ENCODE measurements around the gene ADAMTS13.
"Not testable (repeated sequence)": the region's sequence is repeated elsewhere in the genome, so short reads cannot be mapped to it uniquely, and the experiment has no call there.

ADAMTS13 gene

DNA sequence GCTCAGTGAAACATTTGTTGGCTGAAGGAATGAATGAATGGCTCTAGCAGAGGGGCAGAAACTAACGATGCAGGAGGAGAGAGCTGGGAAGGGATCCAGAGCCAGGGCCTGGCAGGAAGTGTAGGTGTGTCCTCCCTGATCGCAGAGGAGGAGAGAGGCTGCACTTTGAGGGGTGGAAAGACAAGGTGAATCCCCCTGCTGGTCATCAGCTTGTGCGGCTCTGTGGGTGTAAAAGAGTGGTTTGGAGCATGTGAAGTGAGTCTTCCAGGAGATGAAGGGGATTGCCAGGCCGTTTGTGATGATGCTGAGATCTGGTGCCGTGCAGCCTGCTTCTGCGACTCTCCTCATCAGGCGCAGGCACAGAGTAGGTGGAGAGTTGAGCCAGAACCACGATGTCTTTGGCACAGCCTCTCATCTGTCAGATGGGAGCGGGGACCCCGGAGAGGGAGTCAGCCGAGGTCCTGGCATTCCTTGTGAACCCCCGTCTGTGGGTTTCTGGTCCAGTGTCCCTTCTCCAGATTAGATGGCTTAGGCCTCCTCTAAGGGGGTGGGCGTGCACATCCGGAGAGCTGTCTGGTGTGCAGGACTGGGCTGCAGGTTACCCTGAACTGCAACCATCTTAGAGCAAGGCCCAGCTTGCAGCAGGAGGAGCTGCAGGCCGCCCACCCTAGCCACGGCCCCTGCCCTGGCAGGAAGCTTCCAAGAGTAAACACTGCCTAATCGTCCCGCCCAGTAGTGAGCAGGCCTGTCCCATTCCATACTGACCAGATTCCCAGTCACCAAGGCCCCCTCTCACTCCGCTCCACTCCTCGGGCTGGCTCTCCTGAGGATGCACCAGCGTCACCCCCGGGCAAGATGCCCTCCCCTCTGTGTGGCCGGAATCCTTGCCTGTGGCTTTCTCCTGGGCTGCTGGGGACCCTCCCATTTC lies at the start of gene ADAMTS13:
Gene ADAMTS13 (plus strand): TSS at position 753 of the 928 bp plus-strand sequence. CDS start 77 bp downstream, at position 830.
- peak; percentile 23 for DNase-seq

DNA sequence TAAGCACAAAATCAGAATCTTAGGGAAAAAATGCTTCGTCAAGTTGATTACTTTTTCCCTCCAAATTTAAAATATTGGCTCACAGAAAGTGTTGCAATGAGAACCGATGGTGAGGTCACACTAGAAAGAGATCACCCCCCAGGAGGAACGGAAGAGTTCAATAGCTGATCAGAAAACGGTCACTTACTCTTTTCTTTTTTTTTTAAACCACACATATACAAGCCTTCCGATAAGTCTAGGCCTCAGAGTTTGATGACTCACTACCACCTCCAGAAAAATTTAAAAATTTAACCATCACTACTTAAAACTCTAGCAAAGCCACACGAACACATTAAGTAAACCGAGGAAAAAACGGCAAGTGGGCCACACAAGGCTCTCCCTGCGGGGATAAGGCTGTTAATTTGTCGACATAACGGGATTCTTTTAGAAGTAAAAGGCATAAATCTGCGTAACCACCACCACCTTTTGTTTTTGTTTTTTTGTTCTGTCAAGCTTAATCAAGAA lies 47.5 kb upstream of the ADAMTS13 start:
- peak; percentile 69 for DNase-seq

DNA sequence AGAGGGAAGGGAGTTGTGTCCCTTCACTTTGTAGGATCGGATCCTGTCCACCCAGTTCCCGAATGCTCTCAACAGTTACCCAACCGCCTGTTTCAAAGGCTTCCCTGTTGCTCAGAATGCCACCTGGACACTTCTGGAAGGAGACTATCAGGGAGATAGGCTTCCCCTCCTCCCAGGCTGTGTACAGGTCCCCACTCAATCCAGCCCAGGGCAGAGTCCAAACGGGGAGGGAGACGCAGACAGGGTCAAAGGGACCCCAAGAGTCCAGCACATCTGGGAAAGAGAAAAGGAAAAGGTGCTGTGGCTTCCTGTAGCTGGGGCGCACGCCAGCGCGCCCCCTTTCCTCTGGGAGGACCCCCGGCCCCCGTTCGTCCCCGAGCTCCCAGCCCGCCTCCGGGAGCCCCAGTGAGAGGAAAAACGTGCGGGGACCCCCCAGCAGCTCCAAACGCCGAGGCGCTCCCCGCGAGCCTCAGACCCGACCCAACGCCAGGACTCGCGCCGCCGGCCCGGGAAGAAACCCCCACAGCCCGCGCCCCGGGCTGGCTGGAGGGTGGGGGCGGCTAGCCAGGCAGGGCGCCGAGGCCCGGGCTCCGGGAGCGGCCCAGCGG lies 46.9 kb upstream of the ADAMTS13 start:
- DNase-seq: peak; percentile 28

DNA sequence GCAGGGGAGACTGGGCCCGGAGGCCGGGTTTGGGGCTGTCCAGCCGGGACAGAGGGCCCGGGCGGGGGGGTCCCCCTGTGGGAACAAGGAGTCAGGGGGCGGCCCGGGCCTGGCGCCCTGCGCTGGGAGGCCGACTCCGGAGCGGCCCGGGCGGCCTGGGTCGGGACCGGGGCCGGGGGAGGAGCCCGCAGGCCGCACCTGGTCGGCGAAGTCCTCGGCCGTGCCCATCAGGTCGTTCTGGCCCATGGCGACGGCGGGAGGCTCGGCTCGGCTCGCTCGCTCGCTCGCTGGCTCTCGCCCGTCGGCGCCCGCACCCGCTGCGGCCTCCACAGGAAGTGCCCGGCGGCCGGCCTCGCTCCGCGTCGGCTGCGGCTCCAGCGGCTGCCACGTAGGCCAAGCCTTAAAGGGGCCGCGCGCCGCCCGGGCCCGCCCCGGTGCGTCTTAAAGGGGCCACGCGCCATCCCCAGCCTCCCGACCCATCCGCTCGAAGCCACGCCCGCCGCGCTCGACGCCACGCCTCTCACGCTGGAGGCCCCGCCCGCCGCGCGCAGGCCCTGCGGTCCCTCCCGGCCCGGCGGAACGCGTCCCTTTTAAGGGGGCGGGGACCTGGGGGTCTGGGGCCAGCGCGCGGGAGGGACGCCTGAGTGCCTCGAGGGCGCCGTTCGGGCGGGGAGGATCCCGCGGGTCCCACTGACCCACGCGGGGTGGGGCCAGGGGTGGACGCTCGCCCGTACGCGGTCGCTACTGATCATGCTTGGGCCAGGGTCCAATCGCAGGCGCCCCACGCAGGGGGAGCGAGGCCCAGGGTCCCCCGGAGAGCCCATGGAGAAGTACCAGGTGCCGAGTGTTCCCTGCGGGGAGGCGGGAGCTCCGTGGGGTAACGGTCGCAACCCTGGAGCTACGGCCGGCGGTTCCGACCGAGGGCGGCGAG lies 46.2 kb upstream of the ADAMTS13 start, which contains the start of the genes STKLD1 and SURF4:
Gene STKLD1 (plus strand): TSS at position 643 of the 931 bp plus-strand sequence. CDS start 108 bp downstream, at position 751.
Gene SURF4 (minus strand): TSS at position 337 of the 931 bp plus-strand sequence. CDS start 91 bp downstream, at position 246.
- peak; percentile 95 for DNase-seq

DNA sequence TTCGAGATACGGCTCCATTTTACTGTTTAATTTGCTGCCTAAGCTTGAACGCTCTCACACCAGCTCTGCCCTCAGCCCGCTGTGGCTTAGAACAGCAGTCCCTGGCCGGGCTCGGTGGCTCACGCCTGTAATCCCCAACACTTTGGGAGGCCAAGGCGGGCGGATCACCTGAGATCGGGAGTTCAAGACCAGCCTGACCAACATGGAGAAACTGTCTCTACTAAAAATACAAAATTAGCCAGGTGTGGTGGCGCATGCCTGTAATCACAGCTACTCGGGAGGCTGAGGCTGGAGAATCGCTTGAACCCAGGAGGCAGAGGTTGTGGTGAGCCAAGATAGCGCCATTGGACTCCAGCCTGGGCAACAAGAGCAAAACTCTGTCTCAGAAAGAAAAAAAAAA lies 44.9 kb upstream of the ADAMTS13 start:
- not testable (repeated sequence) for DNase-seq

DNA sequence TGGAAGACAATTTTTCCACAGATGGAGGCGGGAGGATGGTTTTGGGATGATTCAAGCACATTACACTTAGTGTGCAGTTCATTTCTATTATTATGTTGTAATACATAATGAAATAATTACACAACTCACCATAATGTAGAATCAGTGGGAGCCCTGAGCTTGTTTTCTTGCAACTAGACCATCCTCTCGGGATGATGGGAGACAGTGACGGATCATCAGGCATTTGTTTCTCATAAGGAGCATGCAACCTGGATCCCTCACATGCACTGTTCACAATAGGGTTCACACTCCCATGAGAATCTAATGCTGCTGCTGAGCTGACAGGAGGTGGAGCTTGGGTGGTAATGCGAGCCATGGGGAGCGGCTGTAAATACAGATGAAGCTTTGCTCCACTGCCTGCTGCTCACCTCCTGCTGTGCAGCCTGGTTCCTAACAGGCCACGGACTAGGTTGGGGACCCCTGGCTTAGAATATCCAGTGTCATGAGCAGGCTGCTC lies 44.4 kb upstream of the ADAMTS13 start:
- DNase-seq: no peak

DNA sequence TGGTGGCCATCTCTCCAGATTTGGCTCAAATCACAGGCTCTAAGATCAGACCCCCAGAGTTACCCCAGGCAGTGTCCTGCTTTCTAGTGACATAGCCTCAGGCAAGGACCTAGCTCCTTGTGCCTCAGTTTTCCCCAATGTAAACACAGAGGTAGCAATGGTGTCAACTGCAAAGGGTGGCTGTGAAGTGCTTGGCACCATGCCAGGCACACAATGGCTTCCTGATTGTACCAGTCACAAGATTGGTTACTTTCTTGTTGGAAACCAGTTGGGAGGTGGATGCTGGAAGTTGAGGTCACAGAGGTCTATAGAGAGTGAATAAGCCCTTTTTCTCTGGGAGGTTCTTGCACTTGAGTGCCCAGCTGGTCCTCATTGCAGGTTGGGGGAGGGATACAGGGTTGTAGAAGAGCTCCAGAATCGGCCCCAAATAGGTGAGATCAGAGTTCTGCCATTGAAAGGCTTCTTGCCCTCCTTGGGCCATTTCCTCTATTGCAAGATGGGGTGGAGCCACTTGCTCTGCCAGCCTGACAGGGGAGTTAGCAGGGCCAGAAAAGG lies 43.7 kb upstream of the ADAMTS13 start:
- no peak for DNase-seq

DNA sequence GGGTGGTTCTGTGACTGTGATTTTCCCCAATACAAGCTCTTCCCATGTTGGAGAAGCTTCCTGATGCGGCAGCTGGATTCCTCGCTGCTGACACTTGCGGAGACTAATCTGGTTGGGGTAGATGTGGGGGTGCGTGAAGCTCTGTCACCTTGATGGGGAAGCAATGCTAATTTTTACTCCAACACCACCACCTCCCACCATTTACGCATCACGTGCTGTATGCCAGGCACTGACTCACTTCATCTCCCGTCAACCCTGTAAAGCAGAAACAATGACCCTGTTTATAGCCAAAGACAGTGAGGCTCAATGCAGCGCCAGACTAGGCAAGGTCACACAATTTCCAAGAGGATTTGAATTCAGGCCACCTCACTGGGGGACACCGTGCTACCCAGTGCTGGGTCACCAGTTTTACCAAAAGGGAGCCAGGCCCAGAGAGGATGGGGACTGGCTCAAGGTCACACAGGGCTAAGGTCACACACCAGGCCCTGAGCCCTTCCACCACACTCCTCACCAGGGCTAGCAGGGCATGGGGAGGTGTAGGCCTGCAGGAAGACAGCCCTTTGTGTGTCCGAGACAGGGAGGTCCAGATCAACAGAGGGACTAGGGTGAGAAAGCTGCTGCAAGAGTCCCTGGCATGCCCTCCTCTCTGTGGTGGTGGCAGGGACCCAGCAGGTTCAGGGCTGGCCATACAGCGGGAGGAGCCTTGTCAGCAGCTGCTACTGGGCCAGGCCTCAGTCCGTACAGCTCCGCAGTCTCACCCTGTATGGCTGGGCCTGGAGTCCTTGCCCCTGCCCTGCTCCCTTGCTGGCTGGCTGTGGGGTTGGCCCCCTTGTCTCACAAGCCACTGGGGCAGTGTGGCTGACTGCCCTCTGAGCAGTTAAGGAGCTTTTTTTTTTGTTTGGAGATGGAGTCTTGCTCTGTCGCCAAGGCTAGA lies 42.7 kb upstream of the ADAMTS13 start:
- no peak for DNase-seq

DNA sequence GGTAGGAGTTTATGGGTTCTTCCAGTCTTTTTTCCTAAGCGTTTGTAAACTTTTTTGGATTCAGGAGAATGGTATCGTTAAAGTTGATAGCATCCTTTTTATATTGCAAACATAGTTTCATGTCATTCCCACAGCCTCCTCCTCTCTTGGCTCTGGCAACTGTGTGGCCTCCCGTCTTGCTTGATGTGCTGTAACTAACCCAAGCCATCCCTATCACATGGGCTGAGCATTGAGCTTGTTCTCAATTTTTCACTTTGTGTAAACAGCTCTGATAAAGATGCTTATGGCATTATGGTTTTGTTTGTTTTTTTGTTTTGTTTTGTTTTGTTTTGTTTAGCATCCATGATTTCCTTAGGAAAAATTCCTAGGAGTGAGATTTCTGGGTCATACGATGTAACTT lies 41.4 kb upstream of the ADAMTS13 start:
- DNase-seq: no peak

DNA sequence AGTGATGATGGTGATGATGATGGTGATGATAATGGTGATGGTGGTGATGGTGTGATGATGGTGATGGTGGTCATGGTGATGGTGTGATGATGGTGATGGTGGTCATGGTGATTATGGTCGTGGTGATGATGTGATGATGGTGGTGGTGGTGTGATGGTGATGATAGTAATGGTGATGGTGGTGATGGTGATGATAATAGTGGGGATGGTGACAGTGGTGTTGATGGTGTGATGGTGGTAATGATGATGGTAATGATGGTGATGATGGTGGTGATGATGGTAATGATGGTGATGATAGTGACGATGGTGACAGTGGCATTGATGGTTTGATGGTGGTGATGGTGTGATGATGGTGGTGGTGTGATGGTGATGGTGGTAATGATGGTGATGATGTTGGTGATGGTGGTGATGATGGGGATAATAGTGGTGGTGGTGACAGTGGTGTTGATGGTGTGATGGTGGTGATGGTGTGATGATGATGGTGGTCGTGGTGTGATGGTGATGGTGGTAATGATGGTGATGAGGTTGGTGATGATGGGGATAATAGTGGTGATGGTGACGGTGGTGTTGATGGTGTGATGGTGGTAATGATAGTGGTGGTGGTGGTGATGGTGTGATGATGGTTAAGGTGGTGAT lies 39.5 kb upstream of the ADAMTS13 start:
- DNase-seq: no peak

DNA sequence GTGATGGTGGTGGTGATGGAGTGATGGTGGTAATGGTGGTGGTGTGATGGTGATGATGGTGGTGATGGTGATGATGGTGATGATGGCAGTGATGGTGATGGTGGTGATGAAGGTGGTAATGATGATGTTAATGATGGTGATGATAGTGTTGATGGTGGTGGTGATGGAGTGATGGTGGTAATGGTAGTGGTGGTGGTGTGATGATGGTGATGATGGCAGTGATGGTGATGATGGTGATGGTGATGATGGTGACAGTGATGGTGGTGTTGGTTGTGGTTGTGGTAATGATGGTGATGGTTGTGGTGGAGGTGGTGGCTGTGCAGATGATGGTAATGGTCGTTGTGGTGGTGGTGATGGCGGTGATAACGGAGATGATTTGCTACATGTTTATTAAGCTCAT lies 38.7 kb upstream of the ADAMTS13 start:
- no peak for DNase-seq

DNA sequence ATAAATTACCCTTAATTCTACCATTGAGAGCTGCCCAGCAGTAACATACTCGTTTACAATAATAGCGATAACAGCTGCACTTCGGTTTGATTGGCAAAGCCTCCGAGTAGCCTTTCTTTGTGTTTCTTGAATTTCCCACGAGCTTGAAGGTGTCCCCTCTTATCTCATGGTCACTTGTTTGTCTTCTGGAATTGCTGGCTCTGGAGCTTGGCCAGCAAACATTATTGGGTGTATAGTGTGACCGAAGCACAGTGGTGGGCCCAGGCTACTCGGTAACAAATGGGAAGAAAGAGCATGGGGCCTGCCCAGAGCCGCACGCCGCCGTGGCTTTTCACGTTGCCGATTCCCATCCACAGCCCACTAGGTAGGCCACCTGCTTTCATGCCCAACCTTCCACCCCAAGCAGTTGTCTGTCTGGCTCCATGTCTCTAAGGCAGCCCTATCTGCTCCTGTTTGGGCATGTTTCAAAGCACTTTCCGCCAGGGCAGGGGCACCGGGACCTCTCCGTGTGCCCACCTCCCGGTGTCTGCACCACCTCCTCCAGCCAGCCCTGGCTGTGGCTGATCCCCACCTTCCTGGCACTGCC lies 37.3 kb upstream of the ADAMTS13 start:
- DNase-seq: no peak

DNA sequence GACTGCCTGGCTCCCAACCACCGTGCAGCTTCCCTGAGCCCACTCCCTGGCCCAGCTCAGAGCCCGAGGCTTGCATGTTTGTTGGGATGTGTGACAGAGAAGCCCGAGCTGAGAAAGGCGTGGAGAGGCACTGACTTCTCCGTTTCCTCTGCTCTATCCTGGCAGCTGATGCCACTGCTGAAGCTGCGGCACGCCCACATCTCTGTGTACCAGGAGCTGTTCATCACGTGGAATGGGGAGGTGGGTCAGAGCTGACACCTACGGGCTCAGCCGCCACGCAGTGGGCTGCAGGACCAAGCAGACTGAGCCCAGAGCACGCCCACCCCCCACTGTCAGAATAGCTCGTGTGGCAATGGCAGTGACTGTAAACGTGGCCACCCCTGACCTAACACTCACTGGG lies 36.7 kb upstream of the ADAMTS13 start:
- DNase-seq: no peak

DNA sequence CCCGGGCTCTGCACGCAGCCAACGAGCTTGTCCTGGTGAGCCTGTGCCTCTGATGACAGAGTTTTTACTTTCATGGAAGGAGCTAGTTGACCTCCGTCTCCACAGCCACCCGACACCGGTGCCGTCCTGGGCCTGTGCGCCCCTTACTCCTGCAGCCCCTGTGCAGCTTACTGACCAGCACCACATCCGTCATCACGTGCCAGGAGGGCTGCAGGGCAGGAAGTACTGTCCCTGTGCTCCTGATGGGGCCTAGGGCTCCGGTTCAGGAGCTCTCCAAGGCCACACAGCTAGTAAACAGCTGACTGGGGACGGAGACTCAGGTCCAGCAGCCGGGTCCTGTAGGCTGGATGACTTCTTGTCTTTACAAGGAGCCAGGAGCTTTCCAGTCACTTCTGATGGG lies 35.8 kb upstream of the ADAMTS13 start:
- no peak for DNase-seq

DNA sequence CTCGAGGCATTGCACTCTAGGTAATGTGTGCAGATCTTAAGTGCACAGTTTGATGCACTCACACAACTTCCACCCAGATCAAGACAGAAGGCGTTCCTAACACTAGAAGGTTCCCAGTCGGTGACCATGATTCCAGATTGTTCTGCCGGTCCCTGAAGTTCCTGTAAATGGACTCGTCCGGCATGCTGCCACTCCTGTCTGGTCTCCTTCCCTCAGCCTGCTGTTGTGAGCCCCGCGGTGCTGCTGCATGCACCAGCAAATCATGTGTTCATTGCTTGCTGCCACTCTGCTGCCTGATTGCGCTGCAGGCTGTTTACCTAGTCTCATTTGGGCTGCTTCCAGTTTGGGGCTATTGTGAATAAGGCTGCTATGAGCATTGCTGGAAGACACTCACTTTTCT lies 34.5 kb upstream of the ADAMTS13 start:
- no peak for DNase-seq

DNA sequence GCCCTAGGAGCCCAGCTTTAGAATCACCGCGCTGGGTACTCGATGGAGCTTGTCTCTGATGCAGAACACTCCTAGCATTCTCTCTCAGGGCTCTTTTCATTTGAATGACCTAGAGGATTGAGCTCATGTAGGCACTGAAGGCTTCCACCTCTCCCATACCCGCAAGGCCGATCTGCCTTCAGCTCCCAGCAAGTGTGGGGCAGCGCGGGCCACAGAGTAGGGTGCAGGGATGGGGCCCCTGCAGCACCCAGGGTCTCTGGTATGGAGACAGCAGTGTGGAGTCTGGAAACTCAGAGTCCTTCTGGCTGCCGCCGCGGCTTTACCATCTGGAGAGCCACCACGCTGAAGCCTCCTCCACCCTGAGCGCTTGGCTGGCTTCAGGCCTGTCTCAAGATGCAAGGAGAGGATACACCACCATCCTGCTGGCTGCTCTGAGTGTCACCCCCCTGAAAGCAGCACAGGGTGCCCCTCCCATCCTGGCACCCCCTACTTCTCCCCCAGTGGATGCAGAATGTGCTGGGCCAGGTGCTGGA lies 33.1 kb upstream of the ADAMTS13 start:
- no peak for DNase-seq

DNA sequence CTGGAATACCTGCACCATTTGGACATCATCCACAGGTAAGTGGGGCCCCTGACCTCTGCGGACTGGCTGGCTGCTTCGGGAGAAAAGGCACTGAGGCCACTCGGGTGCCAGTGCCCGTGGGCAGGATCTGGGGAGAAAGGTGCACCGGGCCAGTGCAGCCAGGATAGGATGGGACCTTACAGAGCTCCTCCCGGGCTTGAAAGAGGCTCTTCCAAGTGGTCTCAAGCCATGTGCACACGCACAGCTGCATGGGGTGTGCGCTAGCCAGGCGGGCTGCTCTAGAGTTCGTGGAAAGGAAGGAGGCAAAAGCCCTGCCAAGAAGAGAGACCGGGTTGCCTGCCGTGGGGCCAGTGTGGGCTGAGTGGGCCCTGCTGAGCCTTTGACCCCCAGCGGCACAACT lies 32.6 kb upstream of the ADAMTS13 start:
- no peak for DNase-seq

DNA sequence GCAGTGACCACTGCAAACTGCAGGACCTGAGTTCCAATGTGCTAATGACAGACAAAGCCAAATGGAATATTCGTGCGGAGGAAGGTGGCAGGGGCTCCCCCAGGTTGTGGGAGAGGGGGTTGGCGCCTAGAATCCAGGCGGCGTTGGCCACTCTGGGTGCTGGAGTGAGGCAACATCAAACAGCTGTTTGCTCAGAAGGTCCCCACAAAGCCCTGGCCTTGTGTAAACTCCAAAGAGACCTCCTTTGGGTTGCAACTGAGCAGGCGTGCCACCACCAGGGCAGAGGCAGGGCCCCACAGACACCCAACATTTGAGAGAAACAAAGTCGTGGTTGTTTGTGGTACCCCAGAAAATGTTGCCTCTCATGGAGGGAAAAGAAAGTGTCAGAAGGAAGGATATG lies 31.5 kb upstream of the ADAMTS13 start:
- DNase-seq: no peak

DNA sequence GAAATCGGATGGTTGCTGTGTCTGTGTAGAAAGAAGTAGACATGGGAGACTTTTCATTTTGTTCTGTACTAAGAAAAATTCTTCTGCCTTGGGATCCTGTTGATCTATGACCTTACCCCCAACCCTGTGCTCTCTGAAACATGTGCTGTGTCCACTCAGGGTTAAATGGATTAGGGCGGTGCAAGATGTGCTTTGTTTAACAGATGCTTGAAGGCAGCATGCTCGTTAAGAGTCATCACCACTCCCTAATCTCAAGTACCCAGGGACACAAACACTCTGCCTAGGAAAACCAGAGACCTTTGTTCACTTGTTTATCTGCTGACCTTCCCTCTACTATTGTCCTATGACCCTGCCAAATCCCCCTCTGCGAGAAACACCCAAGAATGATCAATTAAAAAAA lies 30.7 kb upstream of the ADAMTS13 start:
- not testable (repeated sequence) for DNase-seq

DNA sequence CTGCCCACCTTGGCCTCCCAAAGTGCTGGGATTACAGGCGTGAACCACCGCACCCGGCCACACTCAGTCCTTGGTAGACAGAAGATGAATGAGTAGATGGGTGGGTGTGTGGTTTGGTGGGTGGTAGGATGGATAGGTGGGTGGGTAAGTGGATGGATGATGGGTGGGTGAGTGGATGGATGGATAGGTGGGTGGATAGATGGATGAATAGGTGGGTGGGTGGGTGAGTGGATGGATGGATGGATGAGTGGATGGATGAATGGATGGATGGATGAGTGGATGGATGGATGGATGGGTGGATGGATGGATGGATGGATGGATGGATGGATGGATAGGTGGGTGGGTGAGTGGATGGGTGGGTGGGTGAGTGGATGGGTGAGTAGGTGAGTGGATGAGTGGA lies 29.9 kb upstream of the ADAMTS13 start:
- DNase-seq: not testable (repeated sequence)

Measured in CD4-positive, alpha-beta T cell treated with Interleukin-21 for 1 hour (primary cell).